Brain pericyte (primary cell): ENCODE results near the gene TSPAN4.

ENCODE experiments used
- DNase-seq: peaks from one replicate; pipeline ENCODE4 v3.0.0-alpha.2; 2012; ENCODE audit warnings: low read depth, low spot score

Gene TSPAN4

GRCh38 chr11:909406-909805 lies 66.8 kb downstream of the TSPAN4 start:
- DNase-seq: no peak

GRCh38 chr11:910044-910588 lies 67.5 kb downstream of the TSPAN4 start:
- no peak for DNase-seq

GRCh38 chr11:910589-911030 lies 68.0 kb downstream of the TSPAN4 start, which contains the start of gene CHID1:
Gene CHID1, minus strand, starts transcription at chr11:910810. Its CDS starts 5,994 bp downstream, at chr11:904816.
- no peak for DNase-seq

DNA sequence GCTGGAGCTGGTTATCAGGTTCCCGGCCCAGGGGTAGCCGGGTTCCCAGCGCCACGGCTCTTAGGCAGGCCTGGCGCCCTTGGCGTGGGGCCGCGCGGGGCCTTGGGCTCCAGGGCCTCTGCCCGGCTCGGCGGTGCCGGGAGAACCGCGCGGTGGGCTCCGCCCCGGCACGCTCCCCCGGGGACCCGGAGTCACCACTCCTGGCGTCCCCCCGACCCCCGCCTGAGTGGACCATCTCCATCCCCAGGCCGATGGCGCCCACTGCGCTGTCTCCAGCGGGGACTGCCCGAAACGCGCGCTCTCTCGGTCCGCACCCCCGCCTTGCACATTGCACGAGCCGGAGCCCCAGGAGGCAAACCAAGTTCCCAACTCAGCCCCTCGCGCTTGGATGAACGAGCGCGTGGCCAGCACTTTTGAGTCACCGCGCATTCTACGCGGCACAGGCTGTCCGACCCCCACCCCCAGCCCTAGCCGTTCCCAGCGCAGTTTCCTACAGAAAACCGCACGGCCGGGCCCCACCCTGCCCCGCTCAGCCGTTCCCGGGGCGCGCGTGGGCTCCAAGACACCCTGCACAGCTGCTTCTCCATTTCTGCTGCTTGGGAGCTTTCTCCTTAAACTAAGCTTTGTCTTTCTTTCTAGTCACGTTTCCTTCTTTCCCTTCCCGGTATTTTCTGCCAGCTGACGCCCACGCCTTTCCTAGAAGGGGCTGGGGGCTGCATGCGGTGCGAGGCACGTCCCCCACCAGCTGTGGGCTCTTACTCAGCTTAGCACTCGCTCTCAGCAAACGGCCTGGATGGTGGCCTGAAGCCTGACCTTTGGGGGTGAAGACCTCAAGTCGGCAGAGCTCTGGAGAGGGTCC lies 68.6 kb downstream of the TSPAN4 start:
- no peak for DNase-seq

GRCh38 chr11:911890-912219 lies 69.2 kb downstream of the TSPAN4 start:
- DNase-seq: no peak

- no peak for DNase-seq
These were observed 69.6 kb downstream of the TSPAN4 start for GRCh38 chr11:912266-912665.

DNA sequence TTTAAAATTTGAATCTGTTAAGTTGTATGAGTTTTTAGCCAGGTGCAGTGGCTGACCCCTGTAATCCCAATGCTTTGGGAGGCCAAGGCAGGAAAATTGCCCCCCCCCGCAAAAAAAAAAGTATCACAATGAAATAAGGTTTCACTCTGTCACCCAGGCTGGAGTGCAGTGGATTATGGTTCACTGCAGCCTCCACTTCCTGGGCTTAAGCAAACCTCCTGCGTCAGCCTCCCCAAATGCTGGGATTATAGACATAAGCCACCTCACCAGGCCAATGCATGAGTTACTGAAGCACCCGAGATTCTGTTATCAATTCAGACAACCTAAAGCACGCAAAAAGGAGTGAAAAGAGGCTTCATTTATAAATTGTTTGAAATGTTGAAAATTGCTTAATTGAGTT lies 70.4 kb downstream of the TSPAN4 start:
- no peak for DNase-seq

GRCh38 chr11:914204-914603 lies 71.6 kb downstream of the TSPAN4 start:
- DNase-seq: no peak

DNA sequence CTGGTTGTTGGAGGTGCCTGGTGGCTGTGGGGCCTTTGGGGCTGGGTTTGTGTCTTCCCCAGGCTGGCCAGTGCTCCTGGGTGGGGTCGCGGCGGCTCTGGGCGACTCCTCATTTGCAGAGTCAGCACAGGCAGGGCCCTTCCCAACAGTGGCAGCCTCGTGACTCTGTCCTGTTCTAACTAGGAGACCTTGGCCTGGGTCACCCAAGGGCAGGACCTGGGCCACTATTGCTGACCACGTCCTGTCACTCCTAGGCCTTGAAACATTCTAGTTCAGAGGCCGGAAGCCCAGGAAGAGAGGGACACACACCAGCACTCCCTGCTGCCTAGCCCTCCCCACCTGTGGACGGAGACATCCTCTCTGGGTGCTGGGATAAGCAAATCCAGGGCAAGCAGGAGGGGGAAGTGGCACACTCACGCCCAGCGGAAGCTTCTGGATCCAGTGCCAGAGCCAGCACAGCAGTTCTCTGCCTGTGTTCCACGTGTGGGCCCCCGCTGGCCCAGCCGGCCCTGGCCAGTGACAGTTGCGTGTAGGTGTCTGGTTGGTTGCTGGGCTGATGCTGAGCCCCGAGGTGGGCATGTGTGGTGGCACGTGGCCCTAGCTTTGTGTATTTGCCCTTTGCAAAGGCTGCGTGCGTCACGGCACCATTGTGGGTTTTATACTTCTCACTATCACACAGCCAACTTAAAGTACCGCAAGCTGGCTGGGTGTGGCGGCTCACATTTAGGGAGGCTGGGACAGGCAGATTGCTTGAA lies 72.3 kb downstream of the TSPAN4 start:
- no peak for DNase-seq
